Fibroblast of lung (primary cell): ENCODE measurements around the gene HIRA. TPM values are rescaled to one million over a fixed set of nuclear protein-coding genes. Genes with fewer than 3 reads are reported as not detected.

Experiments used
- DNase-seq, 2 donors: peaks; one replicate each; pipeline versions ENCODE4 v3.0.0 to v3.0.0-alpha.2; 2010; ENCODE audit warnings: low read depth in 2 of 2
- H2AFZ ChIP-seq: 2 replicates; pipeline ENCODE4 v1.5.1; 2012; ENCODE audit warnings: low read length, control low read depth, inconsistent platforms
- H3K27ac ChIP-seq: 2 replicates; pipeline ENCODE4 v1.5.1; 2011; ENCODE audit warnings: low read length, control low read depth; ENCODE audit not compliant: insufficient read depth
- H3K27me3 ChIP-seq: 2 replicates; pipeline ENCODE4 v1.5.1; 2011; ENCODE audit warnings: mild to moderate bottlenecking, low read length; ENCODE audit not compliant: control insufficient read depth, insufficient read depth
- H3K36me3 ChIP-seq: 2 replicates; pipeline ENCODE4 v1.5.1; 2011; ENCODE audit warnings: low read length; ENCODE audit not compliant: control insufficient read depth, insufficient read depth
- H3K4me1 ChIP-seq: 2 replicates; pipeline ENCODE4 v1.5.1; 2011; ENCODE audit warnings: low read length; ENCODE audit not compliant: control insufficient read depth, insufficient read depth; ENCODE audit errors: extremely low read depth
- H3K4me2 ChIP-seq: 2 replicates; pipeline ENCODE4 v1.5.1; 2011; ENCODE audit warnings: low read length, control low read depth; ENCODE audit not compliant: insufficient read depth; ENCODE audit errors: extremely low read depth
- H3K4me3 ChIP-seq, 4 experiments: fragments of 200-600 bp in 1 of 4; sonication (generic) in 1 of 4; replicated peaks in 1 of 4; 2 replicates each; pipeline ENCODE4 v1.5.1; 2011 to 2016; ENCODE audit warnings: low read length in 4 of 4, low read depth in 3 of 4, mild to moderate bottlenecking in 3 of 4, control low read depth in 2 of 4, inconsistent platforms in 1 of 4, mixed read lengths in 1 of 4; ENCODE audit not compliant: insufficient read depth in 1 of 4; ENCODE audit errors: control extremely low read depth in 1 of 4
- H3K79me2 ChIP-seq: 2 replicates; pipeline ENCODE4 v1.5.1; 2012; ENCODE audit warnings: mild to moderate bottlenecking, low read length, inconsistent platforms; ENCODE audit not compliant: control insufficient read depth, insufficient read depth
- H3K9ac ChIP-seq: 2 replicates; pipeline ENCODE4 v1.5.1; 2011; ENCODE audit warnings: mild to moderate bottlenecking, low read length, control low read depth; ENCODE audit not compliant: insufficient read depth
- H3K9me3 ChIP-seq: 2 replicates; pipeline ENCODE4 v1.5.1; 2012; ENCODE audit warnings: low read depth, low read length; ENCODE audit not compliant: control insufficient read depth, insufficient read depth
- H4K20me1 ChIP-seq: 2 replicates; pipeline ENCODE4 v1.5.1; 2011; ENCODE audit warnings: low read length; ENCODE audit not compliant: control insufficient read depth, insufficient read depth; ENCODE audit errors: extremely low read depth
- CTCF ChIP-seq, 2 donors: IDR thresholded peaks in 1 of 2; conservative IDR thresholded peaks in 1 of 2; 1 replicate in 1 of 2; 2 replicates in 1 of 2; pipeline ENCODE4 v1.5.1; 2011 to 2012; ENCODE audit warnings: low read length in 2 of 2, control low read depth in 1 of 2, inconsistent platforms in 1 of 2, low read depth in 1 of 2, mild to moderate bottlenecking in 1 of 2
- EZH2 ChIP-seq: IDR thresholded peaks from 2 replicates; pipeline ENCODE4 v1.5.1; 2012; ENCODE audit warnings: low read length, control low read depth, mild to moderate bottlenecking; ENCODE audit errors: missing control alignments
- polyA plus RNA-seq, 2 donors: library from polyadenylated mRNA; depleted of rRNA in 1 of 2; stranded (reverse) in 1 of 2; unstranded in 1 of 2; fragments of >200 nt; gene quantifications; 2 replicates each; pipeline ENCODE4 v1.2.1, GENCODE V29; 2011 to 2012; ENCODE audit warnings: missing spikeins in 1 of 2
- total RNA-seq: library from RNA; depleted of rRNA; stranded (reverse); fragments of >200 nt; gene quantifications from 2 replicates; pipeline ENCODE4 v1.2.1, GENCODE V29; 2014

Gene HIRA
- total and polyA plus RNA-seq, 2 donors (not counting 1 experiment from before 2014, with no cell fraction given), result 19.2 to 20.5 TPM

DNA sequence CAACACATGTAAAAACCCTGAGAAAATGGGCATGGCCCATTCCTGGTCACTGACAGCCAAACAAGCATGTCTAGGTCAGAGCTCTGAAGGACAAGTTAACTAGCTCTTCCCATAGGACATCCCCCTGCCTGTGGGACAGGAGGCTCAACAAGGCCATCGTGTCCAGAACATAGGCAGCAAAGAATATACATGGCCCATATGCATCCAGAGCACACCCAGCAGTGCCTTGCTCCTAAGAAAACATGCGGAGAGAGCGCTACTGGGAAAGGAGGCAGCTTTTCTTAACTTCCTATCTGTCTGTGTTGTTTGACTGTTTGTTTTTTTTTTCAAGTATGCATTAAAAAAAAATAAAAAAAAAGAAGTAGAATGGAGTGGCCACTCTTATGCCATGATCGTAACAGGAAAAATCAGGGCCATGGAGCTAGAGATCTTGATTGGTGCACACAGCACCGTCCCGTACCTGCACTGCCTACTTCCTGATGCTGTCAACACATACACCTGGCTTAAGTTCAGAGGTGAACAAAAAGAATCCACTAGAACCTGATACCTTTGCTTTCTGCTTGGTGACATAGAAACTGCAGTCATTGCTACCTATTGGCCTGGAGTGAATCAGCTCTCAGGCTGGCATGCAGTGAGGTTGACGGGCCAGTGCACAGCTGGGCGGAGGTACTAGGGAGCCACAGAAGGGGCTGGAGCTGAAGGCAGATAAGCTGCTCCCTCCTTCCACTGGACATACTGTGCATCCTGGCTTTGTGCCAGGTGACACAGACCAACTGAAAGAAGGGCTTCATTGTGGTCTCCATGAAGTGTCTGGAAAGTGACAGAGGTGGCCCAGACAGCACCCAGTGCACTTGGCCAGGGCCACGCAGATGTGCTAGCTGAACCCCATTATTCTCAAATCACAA is 35.6 kb upstream of the HIRA start:
- peaks cover 34% of the 10 kb centered on the region for H3K36me3 ChIP-seq
- no peak overlapping the region for H2AFZ ChIP-seq
- TF ChIP-seq EZH2 (no peak), CTCF (conservative IDR thresholded peaks at IDR 0.05 in 1 of 2, IDR thresholded peaks at IDR 0.05 in 1 of 2; ENCODE audit: low read depth in 1 of 2, low read length in 2 of 2) (no peak)
- no peaks in the 10 kb centered on the region for H3K79me2 ChIP-seq
- H3K27ac ChIP-seq, result no peak overlapping the region
- H3K4me2 ChIP-seq, result no peak overlapping the region
- H3K4me1 ChIP-seq, result peaks cover 7% of the 10 kb centered on the region
- no peaks in the 10 kb centered on the region for H3K27me3 ChIP-seq
- no peaks in the 10 kb centered on the region for H3K9me3 ChIP-seq
- no peaks in the 10 kb centered on the region for H4K20me1 ChIP-seq
- no peak overlapping the region for H3K9ac ChIP-seq
- no peak for DNase-seq
- no peak overlapping the region for H3K4me3 ChIP-seq

- Histone ChIP-seq H3K79me2 (no peaks in the 10 kb centered on the region), H4K20me1 (no peaks in the 10 kb centered on the region), H3K9ac (no peak overlapping the region), H3K36me3 (peaks cover 28% of the 10 kb centered on the region), H3K4me1 (peaks cover 7% of the 10 kb centered on the region), H3K27me3 (no peaks in the 10 kb centered on the region), H3K9me3 (no peaks in the 10 kb centered on the region), H3K27ac (no peak overlapping the region), H3K4me3 (no peak overlapping the region), H2AFZ (no peak overlapping the region), H3K4me2 (no peak overlapping the region)
- no peak for TF ChIP-seq EZH2
- DNase-seq, result no peak
These were observed 34.7 kb upstream of the HIRA start for GRCh38 chr22:19466126-19466716.

GRCh38 chr22:19464975-19465374 is 33.4 kb upstream of the HIRA start:
- no peaks in the 10 kb centered on the region for H3K79me2 ChIP-seq
- H3K4me1 ChIP-seq, result peaks cover 7% of the 10 kb centered on the region
- H3K9me3 ChIP-seq, result no peaks in the 10 kb centered on the region
- TF ChIP-seq EZH2 (no peak), CTCF (conservative IDR thresholded peaks at IDR 0.05 in 1 of 2, IDR thresholded peaks at IDR 0.05 in 1 of 2; ENCODE audit: low read depth in 1 of 2, low read length in 2 of 2) (no peak)
- H2AFZ ChIP-seq, result no peak overlapping the region
- no peak overlapping the region for H3K27ac ChIP-seq
- no peak overlapping the region for H3K4me2 ChIP-seq
- peaks cover 22% of the 10 kb centered on the region for H3K36me3 ChIP-seq
- no peaks in the 10 kb centered on the region for H3K27me3 ChIP-seq
- no peak overlapping the region for H3K4me3 ChIP-seq
- no peak overlapping the region for H3K9ac ChIP-seq
- no peak for DNase-seq
- H4K20me1 ChIP-seq, result no peaks in the 10 kb centered on the region
